ENCODE measurements around the gene AGBL1.

AGBL1 gene

DNA sequence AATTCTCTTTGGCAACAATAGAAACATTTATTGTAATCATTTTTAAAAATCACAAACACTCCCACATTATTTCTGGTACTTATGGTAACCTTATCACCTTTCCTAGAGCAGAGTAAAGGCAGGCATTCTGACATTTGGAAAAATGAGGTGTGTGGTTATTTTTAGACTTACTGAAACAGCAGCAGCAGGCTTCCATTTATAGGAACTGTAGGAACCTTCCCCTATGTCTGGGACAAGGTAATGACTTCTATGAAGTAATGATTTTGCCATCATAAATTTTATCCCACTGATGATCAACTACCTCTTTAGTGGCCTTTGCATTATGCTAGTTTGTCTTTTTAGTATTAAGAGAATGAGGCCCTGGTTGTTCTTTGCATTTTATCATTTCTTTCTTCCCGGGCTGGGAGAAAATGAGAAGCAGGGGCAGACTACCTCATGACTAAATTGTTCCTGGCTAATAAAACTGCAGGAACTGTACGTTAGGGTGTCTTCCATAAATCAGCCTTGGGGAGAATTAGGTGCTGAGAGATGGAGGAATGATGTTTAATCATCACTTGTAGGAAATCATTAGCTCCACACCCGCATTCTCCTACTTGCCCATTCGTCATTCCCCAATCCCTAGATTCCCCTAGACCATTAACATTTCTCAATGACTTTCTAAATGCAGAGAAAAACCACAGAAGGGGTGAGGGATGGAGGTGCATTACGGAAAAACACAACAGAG is 680.3 kb downstream of the AGBL1 start:
- no peak overlapping the region for H3K4me3 Mint-ChIP-seq
- TF ChIP-seq, protein P1, sequence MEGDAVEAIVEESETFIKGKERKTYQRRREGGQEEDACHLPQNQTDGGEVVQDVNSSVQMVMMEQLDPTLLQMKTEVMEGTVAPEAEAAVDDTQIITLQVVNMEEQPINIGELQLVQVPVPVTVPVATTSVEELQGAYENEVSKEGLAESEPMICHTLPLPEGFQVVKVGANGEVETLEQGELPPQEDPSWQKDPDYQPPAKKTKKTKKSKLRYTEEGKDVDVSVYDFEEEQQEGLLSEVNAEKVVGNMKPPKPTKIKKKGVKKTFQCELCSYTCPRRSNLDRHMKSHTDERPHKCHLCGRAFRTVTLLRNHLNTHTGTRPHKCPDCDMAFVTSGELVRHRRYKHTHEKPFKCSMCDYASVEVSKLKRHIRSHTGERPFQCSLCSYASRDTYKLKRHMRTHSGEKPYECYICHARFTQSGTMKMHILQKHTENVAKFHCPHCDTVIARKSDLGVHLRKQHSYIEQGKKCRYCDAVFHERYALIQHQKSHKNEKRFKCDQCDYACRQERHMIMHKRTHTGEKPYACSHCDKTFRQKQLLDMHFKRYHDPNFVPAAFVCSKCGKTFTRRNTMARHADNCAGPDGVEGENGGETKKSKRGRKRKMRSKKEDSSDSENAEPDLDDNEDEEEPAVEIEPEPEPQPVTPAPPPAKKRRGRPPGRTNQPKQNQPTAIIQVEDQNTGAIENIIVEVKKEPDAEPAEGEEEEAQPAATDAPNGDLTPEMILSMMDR (IDR thresholded peaks at IDR 0.05) = no peak
- peaks cover 4% of the 10 kb centered on the region for H3K27me3 Mint-ChIP-seq (ENCODE audit: low read depth, poor library complexity)
- H3K27ac Mint-ChIP-seq = no peak overlapping the region
- no peaks in the 10 kb centered on the region for H3K36me3 Mint-ChIP-seq (ENCODE audit: low read depth)
- peaks cover 35% of the 10 kb centered on the region for H3K4me1 Mint-ChIP-seq
- H3K9me3 Mint-ChIP-seq = no peaks in the 10 kb centered on the region
- no peak for DNase-seq

DNA sequence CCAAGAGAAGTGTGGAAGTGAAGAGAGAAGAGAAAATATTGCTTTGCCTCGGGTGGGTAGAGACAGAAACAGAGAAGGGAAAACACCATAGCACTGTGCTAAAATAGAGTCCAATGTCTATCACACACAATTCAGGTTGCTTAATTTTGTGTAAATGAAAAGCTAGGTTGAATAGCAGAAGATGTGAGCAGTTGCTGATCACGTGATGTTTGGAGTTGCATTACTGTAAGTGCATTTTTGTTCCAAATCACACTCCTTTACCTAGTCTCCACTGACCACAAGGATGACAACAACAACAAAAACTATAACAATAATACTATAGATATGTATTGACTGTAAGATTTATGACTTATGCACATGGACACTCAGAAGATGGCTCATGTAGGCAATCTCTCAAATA is 683.2 kb downstream of the AGBL1 start:
- no peak for DNase-seq
- TF ChIP-seq, protein P1 (IDR thresholded peaks at IDR 0.05) = no peak
- Mint-ChIP-seq H3K9me3 (no peaks in the 10 kb centered on the region), H3K27ac (no peak overlapping the region), H3K4me1 (peaks cover 33% of the 10 kb centered on the region), H3K36me3 (ENCODE audit: low read depth) (no peaks in the 10 kb centered on the region), H3K27me3 (ENCODE audit: low read depth, poor library complexity) (no peaks in the 10 kb centered on the region), H3K4me3 (no peak overlapping the region)

DNA sequence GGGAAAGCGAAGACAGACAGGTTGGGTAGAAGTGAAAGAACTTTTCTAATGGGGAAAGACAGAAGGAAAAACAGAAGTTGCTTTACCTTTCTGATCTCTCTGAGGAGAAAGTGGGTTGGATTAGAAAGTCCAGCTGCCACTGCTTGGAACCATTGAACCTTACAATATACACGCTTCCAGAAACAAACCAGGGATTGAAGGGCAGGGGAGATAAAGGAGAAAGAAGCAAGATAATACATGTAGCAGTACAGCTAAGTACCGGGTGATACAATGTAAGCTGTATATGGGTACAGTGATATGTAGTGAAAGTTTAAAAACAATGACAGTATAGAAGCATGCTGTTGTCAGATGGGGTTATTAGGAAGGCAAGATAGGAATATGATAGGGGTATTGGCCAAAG is 684.4 kb downstream of the AGBL1 start:
- TF ChIP-seq, protein P1 (IDR thresholded peaks at IDR 0.05) = no peak
- no peaks in the 10 kb centered on the region for H3K27me3 Mint-ChIP-seq (ENCODE audit: low read depth, poor library complexity)
- no peak overlapping the region for H3K27ac Mint-ChIP-seq
- DNase-seq = no peak
- no peak overlapping the region for H3K4me3 Mint-ChIP-seq
- peaks cover 43% of the 10 kb centered on the region for H3K4me1 Mint-ChIP-seq
- no peaks in the 10 kb centered on the region for H3K36me3 Mint-ChIP-seq (ENCODE audit: low read depth)
- no peaks in the 10 kb centered on the region for H3K9me3 Mint-ChIP-seq

DNA sequence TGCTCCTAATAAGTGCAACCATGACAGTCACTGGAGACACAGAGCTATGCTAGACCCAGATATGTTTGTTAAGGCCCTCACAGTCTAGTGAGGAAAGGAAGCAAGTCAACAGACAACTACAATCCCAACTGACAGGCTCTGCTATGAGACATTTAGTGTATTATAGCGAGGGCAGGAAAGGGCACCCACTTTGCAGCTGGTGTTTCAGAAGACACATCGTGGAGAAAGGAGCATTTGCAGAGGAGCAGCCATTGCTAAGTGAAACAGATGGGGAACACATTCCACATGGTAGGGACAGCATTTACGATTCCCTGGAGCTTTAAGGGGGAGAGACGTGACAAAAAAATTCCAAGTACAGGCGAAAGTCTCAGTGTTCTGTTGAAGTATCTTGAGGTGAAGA is 685.6 kb downstream of the AGBL1 start:
- Mint-ChIP-seq H3K4me3 (peak overlapping the region; percentile 26), H3K27me3 (ENCODE audit: low read depth, poor library complexity) (no peaks in the 10 kb centered on the region), H3K4me1 (peaks cover 38% of the 10 kb centered on the region), H3K36me3 (ENCODE audit: low read depth) (no peaks in the 10 kb centered on the region), H3K27ac (peak overlapping the region; percentile 19), H3K9me3 (no peaks in the 10 kb centered on the region)
- DNase-seq = no peak
- TF ChIP-seq, protein P1 (IDR thresholded peaks at IDR 0.05) = no peak

DNA sequence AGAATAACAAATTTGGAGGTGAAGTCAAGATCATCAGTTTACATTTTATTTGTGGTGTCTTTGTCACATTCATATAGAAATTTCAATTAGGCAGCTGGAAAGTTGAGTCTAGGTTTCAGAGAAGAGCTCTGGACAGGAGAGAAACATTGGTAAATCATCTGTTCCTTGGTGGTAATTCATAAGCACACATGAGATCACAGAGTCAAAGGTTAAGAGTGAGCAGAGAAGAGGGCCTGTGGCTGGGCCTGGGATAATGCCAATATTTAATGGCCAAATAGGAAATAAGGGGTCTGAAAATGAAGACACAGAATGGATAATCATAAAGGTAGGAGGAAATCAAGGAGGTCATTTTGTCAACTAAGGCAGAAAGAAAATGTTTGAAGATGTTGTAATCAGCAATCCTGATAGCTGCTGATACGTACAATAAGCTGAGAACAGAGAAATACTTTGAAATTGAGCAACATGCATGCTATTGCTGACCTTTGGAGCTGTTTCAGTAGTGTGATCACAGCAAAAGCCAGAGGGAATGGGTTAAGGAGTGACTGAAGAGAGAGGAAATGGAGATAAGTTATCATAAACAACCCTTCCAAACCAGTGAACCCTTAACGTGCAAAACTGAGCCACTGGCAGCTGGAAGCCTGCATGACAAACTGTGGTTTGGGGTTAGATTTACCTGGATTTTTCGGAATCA is 692.8 kb downstream of the AGBL1 start:
- Mint-ChIP-seq H3K27me3 (ENCODE audit: low read depth, poor library complexity) (no peaks in the 10 kb centered on the region), H3K9me3 (no peaks in the 10 kb centered on the region), H3K4me1 (peaks cover 21% of the 10 kb centered on the region), H3K4me3 (no peak overlapping the region), H3K27ac (no peak overlapping the region), H3K36me3 (ENCODE audit: low read depth) (no peaks in the 10 kb centered on the region)
- DNase-seq = no peak
- TF ChIP-seq, protein P1 (IDR thresholded peaks at IDR 0.05) = no peak

DNA sequence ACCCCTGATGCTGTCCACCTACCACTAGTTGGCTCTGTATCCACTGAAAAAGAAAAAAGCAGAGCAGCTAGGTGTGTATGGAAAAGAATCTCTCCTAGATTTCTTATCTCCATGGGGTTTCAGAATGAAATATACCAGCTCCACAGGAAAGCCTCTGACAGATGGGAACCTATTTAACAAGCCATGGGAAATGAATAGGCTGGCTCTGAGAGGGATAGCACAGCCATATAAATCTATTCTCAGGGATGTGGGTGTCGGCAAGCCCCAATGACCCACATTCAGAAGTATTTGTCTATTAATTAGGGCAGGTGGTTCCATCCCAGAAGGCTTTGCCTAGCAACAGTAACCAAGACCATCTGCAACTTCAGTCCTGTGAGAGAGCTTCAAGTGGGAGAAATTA is 694.1 kb downstream of the AGBL1 start:
- peaks cover 9% of the 10 kb centered on the region for H3K9me3 Mint-ChIP-seq

More for the DNA sequence above, 694.1 kb downstream of the AGBL1 start:
- TF ChIP-seq, protein P1 (IDR thresholded peaks at IDR 0.05) = no peak
- H3K27ac Mint-ChIP-seq = no peak overlapping the region
- no peak overlapping the region for H3K4me3 Mint-ChIP-seq
- H3K4me1 Mint-ChIP-seq = peaks cover 9% of the 10 kb centered on the region
- H3K36me3 Mint-ChIP-seq (ENCODE audit: low read depth) = no peaks in the 10 kb centered on the region
- no peak for DNase-seq
- H3K27me3 Mint-ChIP-seq (ENCODE audit: low read depth, poor library complexity) = no peaks in the 10 kb centered on the region

All from nephron progenitor cell (in vitro differentiated cells).